HCT116 (cell line): Measurements from ENCODE around the gene FBXL2. TPM values are rescaled to one million over a fixed set of nuclear protein-coding genes. Genes with fewer than 3 reads are reported as not detected.
A peak's percentile ranks its signal among the peaks of the same experiment; 100 is the strongest.

Experiments
- ATAC-seq: fragments of 200-7000 bp; cut with Tn5 transposase; 2 replicates; pipeline ENCODE4 v1.9.1; 2020; ENCODE audit warnings: mild to moderate bottlenecking, moderate library complexity
- BruUV-seq: library from RNA; stranded (reverse); fragments of 400-500 nt; replicated peaks from 2 replicates; lab custom pipeline; 2021; lab: Mats Ljungman, UMichigan
- CTCF ChIA-PET: fragments of 300-600 bp; sonication (Branson Sonifier 250); formaldehyde crosslinking; loops from one replicate; lab custom pipeline; 2021; ENCODE audit warnings: antibody characterized with exemption; lab: Charles Lee
- POLR2A ChIA-PET: fragments of 300-600, 350-600 bp; sonication (Branson Sonifier 250); formaldehyde crosslinking; loops from one replicate; lab custom pipeline; 2021; ENCODE audit warnings: antibody characterized with exemption; lab: Charles Lee
- RAD21 ChIA-PET, 2 experiments: fragments of 300-600 bp; sonication (Branson Sonifier 250); formaldehyde crosslinking; loops; one replicate each; lab custom pipeline; 2023; ENCODE audit warnings: low total read pairs in 2 of 2; ENCODE audit not compliant: uncharacterized antibody in 2 of 2, unreplicated experiment in 2 of 2, low non-redundant PET in 1 of 2; lab: Charles Lee
- DNase-seq: peaks from one replicate; pipeline ENCODE4 v3.0.0-alpha.2; 2010; ENCODE audit warnings: low read depth, low spot score
- H2AFZ ChIP-seq: fragments of 200-600 bp; shearing (Covaris generic), sonication (generic); 2 replicates; pipeline ENCODE4 v1.6.1; 2017; ENCODE audit warnings: low read depth, mixed run types, mixed read lengths, antibody characterized with exemption, low read length; ENCODE audit not compliant: poor library complexity, severe bottlenecking
- H3K27ac ChIP-seq: 2 replicates; pipeline ENCODE4 v1.5.1; 2012; ENCODE audit warnings: low read depth, low read length
- H3K27me3 ChIP-seq: fragments of 200-600 bp; sonication (generic); 2 replicates; pipeline ENCODE4 v1.6.1; 2016; ENCODE audit warnings: mixed run types, low read length, mixed read lengths; ENCODE audit not compliant: insufficient read depth
- H3K36me3 ChIP-seq, 2 experiments: fragments of 200-500 bp in 1 of 2; fragments of 200-600 bp in 1 of 2; sonication (Bioruptor generic) in 1 of 2; sonication (generic) in 1 of 2; 2 replicates each; pipeline versions ENCODE4 v1.5.1 to v1.6.1; 2014 to 2016; ENCODE audit warnings: low read length in 2 of 2, inconsistent platforms in 1 of 2, mixed read lengths in 1 of 2, mixed run types in 1 of 2; ENCODE audit not compliant: insufficient read depth in 2 of 2, control insufficient read depth in 1 of 2
- H3K4me1 ChIP-seq, 2 experiments: fragments of 200-600 bp in 1 of 2; sonication (generic) in 1 of 2; 2 replicates each; pipeline versions ENCODE4 v1.5.1 to v1.6.1; 2012 to 2017; ENCODE audit warnings: low read length in 2 of 2, inconsistent platforms in 1 of 2, mild to moderate bottlenecking in 1 of 2, mixed read lengths in 1 of 2, mixed run types in 1 of 2, moderate library complexity in 1 of 2; ENCODE audit not compliant: insufficient read depth in 2 of 2, control insufficient read depth in 1 of 2
- H3K4me2 ChIP-seq: fragments of 200-600 bp; sonication (generic); 2 replicates; pipeline ENCODE4 v1.6.1; 2017; ENCODE audit warnings: mixed run types, low read length, mixed read lengths
- H3K4me3 ChIP-seq, 2 experiments: fragments of 200-600 bp in 1 of 2; sonication (generic) in 1 of 2; replicated peaks in 1 of 2; 2 replicates each; pipeline ENCODE4 v1.5.1; 2011 to 2016; ENCODE audit warnings: low read length in 2 of 2, control low read depth in 1 of 2, low read depth in 1 of 2, mild to moderate bottlenecking in 1 of 2, mixed read lengths in 1 of 2, mixed run types in 1 of 2
- H3K79me2 ChIP-seq: fragments of 200-600 bp; sonication (generic); 2 replicates; pipeline ENCODE4 v1.6.1; 2017; ENCODE audit warnings: mild to moderate bottlenecking, mixed run types, low read length, moderate library complexity, mixed read lengths; ENCODE audit not compliant: insufficient read depth
- H3K9ac ChIP-seq: fragments of 200-600 bp; sonication (generic); 2 replicates; pipeline ENCODE4 v1.6.1; 2016; ENCODE audit warnings: low read length, mixed read lengths
- H3K9me2 ChIP-seq: fragments of 200-600 bp; sonication (generic), shearing (Covaris generic); 2 replicates; pipeline ENCODE4 v1.6.1; 2017; ENCODE audit warnings: mixed run types, mild to moderate bottlenecking, moderate library complexity; ENCODE audit not compliant: insufficient read depth
- H3K9me3 ChIP-seq, 2 experiments: fragments of 200-500 bp in 1 of 2; fragments of 200-600 bp in 1 of 2; sonication (Bioruptor generic) in 1 of 2; sonication (generic) in 1 of 2; 2 replicates each; pipeline ENCODE4 v1.6.1; 2014 to 2017; ENCODE audit warnings: low read length in 2 of 2, mixed read lengths in 2 of 2, inconsistent platforms in 1 of 2, low read depth in 1 of 2, mild to moderate bottlenecking in 1 of 2, mixed run types in 1 of 2, moderate library complexity in 1 of 2; ENCODE audit not compliant: control insufficient read depth in 1 of 2, insufficient read depth in 1 of 2
- H4K20me1 ChIP-seq: fragments of 200-600 bp; sonication (generic), shearing (Covaris generic); 2 replicates; pipeline ENCODE4 v1.6.1; 2017; ENCODE audit warnings: mixed run types, mild to moderate bottlenecking, moderate library complexity; ENCODE audit not compliant: insufficient read depth
- EGR1 ChIP-seq: IDR thresholded peaks from 2 replicates; pipeline ENCODE4 v1.6.1; 2012; ENCODE audit warnings: low read depth
- ELF1 ChIP-seq: IDR thresholded peaks from 2 replicates; pipeline ENCODE4 v1.6.1; 2012; ENCODE audit warnings: low read depth, borderline replicate concordance
- EZH2 ChIP-seq: fragments of 200-600 bp; sonication (generic); IDR thresholded peaks from 2 replicates; pipeline ENCODE4 v1.6.1; 2017; ENCODE audit warnings: antibody characterized with exemption, mixed run types
- EZH2phosphoT487 ChIP-seq: fragments of 200-600 bp; IDR thresholded peaks from 2 replicates; pipeline ENCODE4 v1.6.1; 2018; ENCODE audit warnings: antibody characterized with exemption, borderline replicate concordance
- FOSL1 ChIP-seq: IDR thresholded peaks from 2 replicates; pipeline ENCODE4 v1.6.1; 2012; ENCODE audit warnings: low read depth
- JUND ChIP-seq: IDR thresholded peaks from 2 replicates; pipeline ENCODE4 v1.6.1; 2012
- POLR2AphosphoS5 ChIP-seq: IDR thresholded peaks from 2 replicates; pipeline ENCODE4 v1.6.1; 2011; ENCODE audit warnings: mild to moderate bottlenecking, low read depth, low read length, moderate library complexity
- SIN3A ChIP-seq: IDR thresholded peaks from 2 replicates; pipeline ENCODE4 v1.6.1; 2012; ENCODE audit warnings: low read depth
- SP1 ChIP-seq: IDR thresholded peaks from 2 replicates; pipeline ENCODE4 v1.6.1; 2012; ENCODE audit warnings: low read depth
- YY1 ChIP-seq: IDR thresholded peaks from 2 replicates; pipeline ENCODE4 v1.6.1; 2011; ENCODE audit warnings: low read length, low read depth, moderate library complexity, mild to moderate bottlenecking; ENCODE audit not compliant: insufficient replicate concordance; ENCODE audit errors: extremely low read depth
- ZNF274 ChIP-seq: fragments of 200-500 bp; sonication (Bioruptor generic); IDR thresholded peaks from 2 replicates; pipeline ENCODE4 v1.6.1; 2014; ENCODE audit warnings: mild to moderate bottlenecking, low read depth, low read length, inconsistent platforms
- intact Hi-C: fragments of 100-400 bp; cut with micrococcal nuclease; formaldehyde crosslinking; loops from 2 replicates; pipeline ENCODE4 v1.10.0; 2022
- total RNA-seq: library from RNA; stranded (reverse); gene quantifications from one replicate; pipeline ENCODE4 v1.2.1, GENCODE V29; 2021; ENCODE audit not compliant: unreplicated experiment
- TF ChIP-seq, protein P1 (sequence below): IDR thresholded peaks from 2 replicates; pipeline ENCODE4 v1.6.1; 2012
- TF ChIP-seq, protein P2 (sequence below): IDR thresholded peaks from 2 replicates; pipeline ENCODE4 v1.6.1; 2012

The FBXL2 gene
- total RNA-seq, 1 experiment from 2014 or later, result 12.8 TPM

DNA sequence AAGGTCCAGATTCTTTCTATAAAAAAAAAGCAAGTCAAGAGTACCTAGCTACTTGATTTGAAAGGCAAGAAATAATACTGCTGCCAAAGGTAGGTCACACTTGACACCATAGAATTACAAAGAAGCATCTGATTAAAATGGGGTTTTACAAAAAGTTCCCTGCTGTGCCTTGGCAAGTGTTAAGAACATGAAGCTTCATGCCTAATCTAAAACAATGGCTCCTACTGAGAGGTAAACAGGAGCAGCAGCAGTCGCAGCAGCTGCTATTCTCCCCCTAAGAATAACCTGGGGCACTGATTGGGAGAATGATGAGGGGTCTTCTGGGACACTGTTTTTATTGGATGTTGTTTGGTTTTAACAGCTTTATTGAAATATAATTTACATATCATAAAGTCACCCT is 148.8 kb downstream of the FBXL2 start:
- Histone ChIP-seq H3K9me2 (no peaks in the 10 kb centered on the region), H4K20me1 (peaks cover 37% of the 10 kb centered on the region; the same call in 1 of the 2 replicates), H3K36me3 (peaks cover 6 to 19% of the 10 kb centered on the region in 2 experiments; a peak in 2 of 4 replicates), H3K27me3 (no peaks in the 10 kb centered on the region), H3K27ac (no peak overlapping the region), H3K79me2 (peaks cover 98% of the 10 kb centered on the region), H3K9ac (no peak overlapping the region)
- ATAC-seq, result no peak
- intact Hi-C loops, result no loop called here
- ChIA-PET RAD21 (no interaction called here), POLR2A (interaction anchor here (1.7 kb wide), 1 partner anchor 15 kb away, joined by 3 read pairs; no protein-coding TSS in a partner anchor)
- TF ChIP-seq, protein P1, sequence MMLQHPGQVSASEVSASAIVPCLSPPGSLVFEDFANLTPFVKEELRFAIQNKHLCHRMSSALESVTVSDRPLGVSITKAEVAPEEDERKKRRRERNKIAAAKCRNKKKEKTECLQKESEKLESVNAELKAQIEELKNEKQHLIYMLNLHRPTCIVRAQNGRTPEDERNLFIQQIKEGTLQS, result no peak
- TF ChIP-seq SIN3A (no peak), SP1 (no peak), JUND (no peak)
- TF ChIP-seq, all 23 proteins: peak for 0
- no TSS peak for BruUV-seq
- CTCF ChIA-PET, result no interaction called here
- H2AFZ ChIP-seq, result no peak overlapping the region
- no peak overlapping the region for H3K4me3 ChIP-seq
- no peaks in the 10 kb centered on the region for H3K9me3 ChIP-seq
- no peak overlapping the region; the same call in 1 of the 2 replicates for H3K4me2 ChIP-seq
- no peak for DNase-seq
- H3K4me1 ChIP-seq, result peaks cover 20 to 47% of the 10 kb centered on the region in 2 experiments

DNA sequence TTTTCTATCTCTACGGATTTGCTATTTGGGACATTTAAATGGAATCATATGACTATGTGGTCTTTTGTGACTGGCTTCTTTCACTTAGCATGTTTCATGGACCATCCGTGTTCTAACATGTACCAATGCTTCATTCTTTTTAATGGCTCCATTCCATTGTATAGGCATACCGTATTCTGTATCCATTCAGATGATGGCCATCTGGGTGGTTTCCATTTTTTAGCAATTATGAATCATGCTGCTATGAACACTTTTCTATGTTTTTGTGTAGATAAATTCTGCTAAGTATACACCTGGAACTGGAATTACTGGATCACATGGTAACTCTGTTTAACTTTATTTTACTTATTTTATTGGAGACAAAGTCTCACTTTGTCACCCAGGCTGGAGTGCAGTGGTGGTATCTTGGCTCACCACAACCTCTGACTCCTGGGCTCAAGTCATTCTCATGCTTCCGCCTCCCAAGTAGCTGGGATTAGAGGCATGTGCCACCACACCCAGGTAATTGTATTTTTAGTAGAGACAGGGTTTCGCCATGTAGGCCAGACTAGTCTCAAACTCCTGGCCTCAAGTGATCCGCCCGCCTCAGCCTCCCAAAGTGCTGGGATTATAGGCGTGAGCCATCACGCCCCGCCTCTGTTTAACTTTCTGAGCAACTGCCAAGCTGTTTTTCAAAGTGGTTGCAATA is 149.5 kb downstream of the FBXL2 start:
- peak; percentile 67 for ATAC-seq
- POLR2A ChIA-PET, result interaction anchor here (1.7 kb wide), 1 partner anchor 14 kb away, joined by 3 read pairs; no protein-coding TSS in a partner anchor
- no peaks in the 10 kb centered on the region for H3K27me3 ChIP-seq
- no peak overlapping the region for H3K27ac ChIP-seq
- TF ChIP-seq, protein P1, result no peak
- TF ChIP-seq EZH2phosphoT487 (no peak), ZNF274 (no peak), EZH2 (no peak), JUND (no peak), EGR1 (no peak), FOSL1 (no peak), POLR2AphosphoS5 (no peak), ELF1 (no peak), YY1 (no peak)
- TF ChIP-seq, protein P2, sequence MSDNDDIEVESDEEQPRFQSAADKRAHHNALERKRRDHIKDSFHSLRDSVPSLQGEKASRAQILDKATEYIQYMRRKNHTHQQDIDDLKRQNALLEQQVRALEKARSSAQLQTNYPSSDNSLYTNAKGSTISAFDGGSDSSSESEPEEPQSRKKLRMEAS, result no peak
- H3K36me3 ChIP-seq, result peaks cover 3 to 12% of the 10 kb centered on the region in 2 experiments; a peak in 2 of 4 replicates
- BruUV-seq, result no TSS peak
- no peak overlapping the region for H3K9ac ChIP-seq
- H3K9me2 ChIP-seq, result no peaks in the 10 kb centered on the region
- RAD21 ChIA-PET, result no interaction called here
- H3K4me3 ChIP-seq, result no peak overlapping the region
- peak overlapping the region; percentile 58 for H3K4me2 ChIP-seq
- H3K79me2 ChIP-seq, result peaks cover 98% of the 10 kb centered on the region
- H4K20me1 ChIP-seq, result peaks cover 37% of the 10 kb centered on the region; the same call in 1 of the 2 replicates
- no peak overlapping the region for H2AFZ ChIP-seq
- intact Hi-C loops, result no loop called here
- DNase-seq, result no peak
- no peaks in the 10 kb centered on the region for H3K9me3 ChIP-seq
- H3K4me1 ChIP-seq, result peaks cover 20 to 47% of the 10 kb centered on the region in 2 experiments
- CTCF ChIA-PET, result no interaction called here
